H9 (cell line): ENCODE measurements around the gene SORCS2. TPM values are rescaled to one million over a fixed set of nuclear protein-coding genes. Genes with fewer than 3 reads are reported as not detected.

Experiments used
- DNase-seq: peaks from one replicate; pipeline ENCODE4 v3.0.0-alpha.2; 2017
- H2AFZ ChIP-seq: one replicate; pipeline ENCODE4 v1.6.1; 2013; ENCODE audit warnings: mild to moderate bottlenecking, low read length, control low read depth, moderate library complexity
- H2AK5ac ChIP-seq: 2 replicates; pipeline ENCODE4 v1.6.1; 2013; ENCODE audit warnings: low read length, control low read depth, mixed read lengths; ENCODE audit not compliant: insufficient read length
- H2BK120ac ChIP-seq: one replicate; pipeline ENCODE4 v1.6.1; 2013; ENCODE audit warnings: low read depth, mild to moderate bottlenecking, low read length, control low read depth, inconsistent platforms; ENCODE audit not compliant: poor library complexity, severe bottlenecking
- H2BK12ac ChIP-seq: 2 replicates; pipeline ENCODE4 v1.6.1; 2013; ENCODE audit warnings: low read length, control low read depth, mixed read lengths, low read depth; ENCODE audit not compliant: insufficient read length
- H2BK15ac ChIP-seq: 2 replicates; pipeline ENCODE4 v1.6.1; 2013; ENCODE audit warnings: low read depth, low read length, control low read depth
- H2BK20ac ChIP-seq: one replicate; pipeline ENCODE4 v1.6.1; 2013; ENCODE audit warnings: low read depth, mild to moderate bottlenecking, low read length, control low read depth, inconsistent platforms; ENCODE audit not compliant: poor library complexity, severe bottlenecking
- H2BK5ac ChIP-seq: 2 replicates; pipeline ENCODE4 v1.6.1; 2013; ENCODE audit warnings: low read length, control low read depth, mixed read lengths; ENCODE audit not compliant: insufficient read length
- H3K14ac ChIP-seq: 2 replicates; pipeline ENCODE4 v1.6.1; 2013; ENCODE audit warnings: low read length, control low read depth; ENCODE audit not compliant: insufficient read depth
- H3K18ac ChIP-seq: 2 replicates; pipeline ENCODE4 v1.6.1; 2013; ENCODE audit warnings: low read depth, mild to moderate bottlenecking, mixed read lengths, low read length, control low read depth; ENCODE audit not compliant: insufficient read length
- H3K23ac ChIP-seq: 2 replicates; pipeline ENCODE4 v1.6.1; 2013; ENCODE audit warnings: low read length, control low read depth, mixed read lengths, low read depth; ENCODE audit not compliant: insufficient read length
- H3K23me2 ChIP-seq: 2 replicates; pipeline ENCODE4 v1.6.1; 2013; ENCODE audit warnings: low read depth, mild to moderate bottlenecking, mixed read lengths, low read length, control low read depth; ENCODE audit not compliant: insufficient read length, poor library complexity, severe bottlenecking
- H3K27ac ChIP-seq: 2 replicates; pipeline ENCODE4 v1.5.1; 2013; ENCODE audit warnings: low read length, control low read depth, mixed read lengths, low read depth; ENCODE audit not compliant: insufficient read length
- H3K27me3 ChIP-seq: 2 replicates; pipeline ENCODE4 v1.6.1; 2013; ENCODE audit warnings: low read length, control low read depth, inconsistent platforms; ENCODE audit not compliant: insufficient read depth
- H3K4ac ChIP-seq: 2 replicates; pipeline ENCODE4 v1.6.1; 2013; ENCODE audit warnings: low read depth, mild to moderate bottlenecking, control low read depth, inconsistent platforms, low read length, moderate library complexity
- H3K4me1 ChIP-seq: 2 replicates; pipeline ENCODE4 v1.6.1; 2013; ENCODE audit warnings: low read length, control low read depth, inconsistent platforms; ENCODE audit not compliant: insufficient read depth
- H3K4me2 ChIP-seq: 2 replicates; pipeline ENCODE4 v1.6.1; 2013; ENCODE audit warnings: low read length, control low read depth, mixed read lengths; ENCODE audit not compliant: insufficient read length, insufficient read depth
- H3K56ac ChIP-seq: 2 replicates; pipeline ENCODE4 v1.6.1; 2013; ENCODE audit warnings: low read depth, mild to moderate bottlenecking, mixed read lengths, low read length, control low read depth; ENCODE audit not compliant: insufficient read length
- H3K79me1 ChIP-seq: 2 replicates; pipeline ENCODE4 v1.6.1; 2013; ENCODE audit warnings: low read depth, mild to moderate bottlenecking, moderate library complexity, low read length, control low read depth, inconsistent platforms; ENCODE audit not compliant: insufficient read depth, poor library complexity, severe bottlenecking
- H3K79me2 ChIP-seq: 2 replicates; pipeline ENCODE4 v1.6.1; 2013; ENCODE audit warnings: low read length, control low read depth, inconsistent platforms; ENCODE audit not compliant: insufficient read depth
- H3K9ac ChIP-seq: 2 replicates; pipeline ENCODE4 v1.6.1; 2013; ENCODE audit warnings: low read length, control low read depth, mixed read lengths; ENCODE audit not compliant: insufficient read length; ENCODE audit errors: extremely low read depth
- H3K9me3 ChIP-seq: one replicate; pipeline ENCODE4 v1.6.1; 2013; ENCODE audit warnings: low read depth, low read length, inconsistent platforms; ENCODE audit not compliant: control insufficient read depth
- H3T11ph ChIP-seq: one replicate; pipeline ENCODE4 v1.6.1; 2013; ENCODE audit warnings: mild to moderate bottlenecking, low read length, control low read depth, inconsistent platforms
- H4K20me1 ChIP-seq: one replicate; pipeline ENCODE4 v1.6.1; 2013; ENCODE audit not compliant: control insufficient read depth, insufficient read length, insufficient read depth
- H4K5ac ChIP-seq: 2 replicates; pipeline ENCODE4 v1.6.1; 2013; ENCODE audit warnings: low read depth, mild to moderate bottlenecking, mixed read lengths, low read length, control low read depth; ENCODE audit not compliant: insufficient read length
- H4K8ac ChIP-seq: replicated peaks from 2 replicates; pipeline ENCODE4 v1.6.1; 2013; ENCODE audit warnings: low read length, control low read depth, mixed read lengths, low read depth; ENCODE audit not compliant: insufficient read length
- H4K91ac ChIP-seq: 2 replicates; pipeline ENCODE4 v1.6.1; 2013; ENCODE audit warnings: low read depth, mild to moderate bottlenecking, moderate library complexity, mixed read lengths, low read length, control low read depth; ENCODE audit not compliant: insufficient read length
- H3K27ac Mint-ChIP-seq, 3 experiments: 2 replicates in 2 of 3; 3 replicates in 1 of 3; pipeline ENCODE4 v1.8.0; 2020 to 2021; ENCODE audit warnings: mixed read lengths in 3 of 3, mild to moderate bottlenecking in 1 of 3, moderate library complexity in 1 of 3
- H3K27me3 Mint-ChIP-seq: 2 replicates; pipeline ENCODE4 v1.8.0; 2021; ENCODE audit warnings: low read depth, mild to moderate bottlenecking, moderate library complexity, mixed read lengths
- H3K36me3 Mint-ChIP-seq, 3 experiments: 2 replicates in 2 of 3; 3 replicates in 1 of 3; pipeline ENCODE4 v1.8.0; 2020 to 2021; ENCODE audit warnings: low read depth in 3 of 3, mixed read lengths in 3 of 3; ENCODE audit not compliant: insufficient read depth in 1 of 3
- H3K4me1 Mint-ChIP-seq, 2 experiments: 2 replicates each; pipeline ENCODE4 v1.8.0; 2020; ENCODE audit warnings: mixed read lengths in 2 of 2
- H3K4me3 Mint-ChIP-seq, 2 experiments: 2 replicates in 1 of 2; 3 replicates in 1 of 2; pipeline ENCODE4 v1.8.0; 2020 to 2021; ENCODE audit warnings: mild to moderate bottlenecking in 2 of 2, mixed read lengths in 2 of 2, moderate library complexity in 1 of 2
- H3K9me3 Mint-ChIP-seq, 2 experiments: 2 replicates in 1 of 2; 3 replicates in 1 of 2; pipeline ENCODE4 v1.8.0; 2020; ENCODE audit warnings: mild to moderate bottlenecking in 2 of 2, mixed read lengths in 2 of 2, moderate library complexity in 1 of 2
- CTCF ChIP-seq: fragments of 200-600 bp; sonication (generic); conservative IDR thresholded peaks from 3 replicates; pipeline ENCODE4 v1.8.0; 2021; ENCODE audit warnings: antibody characterized with exemption, mild to moderate bottlenecking
- WGBS: extraction: QIAGEN DNeasy Blood & Tissue Kit; methylation state at CpG from one replicate; pipeline ENCODE4 v1.1.7; 2013; ENCODE audit warnings: missing lambda C conversion rate, low lambda C conversion rate, mixed read lengths; ENCODE audit not compliant: insufficient read length; ENCODE audit errors: extremely low coverage; 5-methylcytosine and 5-hydroxymethylcytosine counted together
- microRNA-seq: library from miRNA; unstranded; fragments of <30 nt; microRNA quantifications from one replicate; pipeline ENCODE4, GENCODE V29; 2020; ENCODE audit warnings: borderline microRNAs expressed
- total RNA-seq: library from RNA; stranded (reverse); gene quantifications from 2 replicates; pipeline ENCODE4 v1.2.1, GENCODE V29; 2021

The SORCS2 gene
- total RNA-seq, 1 experiment from 2014 or later, result 0.57 TPM

GRCh38 chr4:7790999-7791398 lies 598.7 kb downstream of the SORCS2 start:
- H3K27me3 ChIP-seq, result no peaks in the 10 kb centered on the region

More at GRCh38 chr4:7790999-7791398, 598.7 kb downstream of the SORCS2 start:
- no peak overlapping the region for H2AFZ ChIP-seq
- no peaks in the 10 kb centered on the region for H3K4me1 Mint-ChIP-seq
- H3K36me3 Mint-ChIP-seq, result peaks cover 0 to 2% (median under 1%) of the 10 kb centered on the region in 3 experiments; a peak in 2 of 7 replicates
- H3K4me1 ChIP-seq, result no peaks in the 10 kb centered on the region
- no CpG with 5 or more reads among the region's 2 CpGs for WGBS
- H3K4me3 Mint-ChIP-seq, result no peak overlapping the region
- no peak overlapping the region for H3K9ac ChIP-seq
- no peak for DNase-seq
- no peak overlapping the region for H2BK20ac ChIP-seq
- 0 out of 7 replicates have a peak overlapping the region, but pooled peaks of 1 of the 3 experiments have one; percentile 9 for H3K27ac Mint-ChIP-seq
- H3K14ac ChIP-seq, result no peak overlapping the region
- H3K9me3 Mint-ChIP-seq, result no peaks in the 10 kb centered on the region
- H2BK120ac ChIP-seq, result no peak overlapping the region
- no peak overlapping the region for H3K56ac ChIP-seq
- no peaks in the 10 kb centered on the region for H3K27me3 Mint-ChIP-seq
- H2AK5ac ChIP-seq, result no peak overlapping the region
- H4K91ac ChIP-seq, result no peak overlapping the region
- H2BK15ac ChIP-seq, result no peak overlapping the region
- no peaks in the 10 kb centered on the region for H3K9me3 ChIP-seq
- H3K23me2 ChIP-seq, result no peaks in the 10 kb centered on the region
- H2BK5ac ChIP-seq, result no peak overlapping the region
- H4K8ac ChIP-seq, result no peak overlapping the region
- no peaks in the 10 kb centered on the region for H3K79me1 ChIP-seq
- H4K5ac ChIP-seq, result no peak overlapping the region
- H2BK12ac ChIP-seq, result no peak overlapping the region
- TF ChIP-seq CTCF, result no peak
- no peak overlapping the region for H3K18ac ChIP-seq
- H4K20me1 ChIP-seq, result no peaks in the 10 kb centered on the region
- no peak overlapping the region for H3K23ac ChIP-seq
- H3K4ac ChIP-seq, result no peak overlapping the region
- no peak overlapping the region for H3T11ph ChIP-seq
- H3K79me2 ChIP-seq, result no peaks in the 10 kb centered on the region
- no peak overlapping the region for H3K27ac ChIP-seq
- no peak overlapping the region for H3K4me2 ChIP-seq

Small RNA genes lying within 50 kb of the gene (microRNA-seq; reads per million reads assigned to microRNA genes)
- not detected for gene MIR4274
- not detected for gene MIR4798

Other genes starting within 250 kb of the SORCS2 start
- gene TADA2B, start 149.2 kb upstream of the SORCS2 start, total RNA-seq, result 14.0 and 17.0 TPM in 2 replicates
- 40.7 and 41.3 TPM in 2 replicates for gene GRPEL1, start 124.5 kb upstream of the SORCS2 start, total RNA-seq
- 0.04 TPM in 1 of 2 replicates, not detected in the other for gene PSAPL1, start 242.4 kb downstream of the SORCS2 start, total RNA-seq